ENCODE results near the gene TULP4. TPM values are rescaled to one million over a fixed set of nuclear protein-coding genes. Genes with fewer than 3 reads are reported as not detected.

TULP4 gene
- total RNA-seq, 1 experiment from 2014 or later = 82.0 TPM

GRCh38 chr6:158370805-158371204 lies 58.5 kb downstream of the TULP4 start:
- POLR2A ChIA-PET (ENCODE audit: low non-redundant PET) = no interaction called here
- no peaks in the 10 kb centered on the region for H3K4me1 ChIP-seq (ENCODE audit: insufficient read depth, low read length, poor library complexity, severe bottlenecking)
- no peaks in the 10 kb centered on the region for H3K9me3 ChIP-seq (ENCODE audit: low read depth, low read length, poor library complexity, severe bottlenecking)
- CTCF ChIA-PET = no interaction called here
- TF ChIP-seq, protein P1, sequence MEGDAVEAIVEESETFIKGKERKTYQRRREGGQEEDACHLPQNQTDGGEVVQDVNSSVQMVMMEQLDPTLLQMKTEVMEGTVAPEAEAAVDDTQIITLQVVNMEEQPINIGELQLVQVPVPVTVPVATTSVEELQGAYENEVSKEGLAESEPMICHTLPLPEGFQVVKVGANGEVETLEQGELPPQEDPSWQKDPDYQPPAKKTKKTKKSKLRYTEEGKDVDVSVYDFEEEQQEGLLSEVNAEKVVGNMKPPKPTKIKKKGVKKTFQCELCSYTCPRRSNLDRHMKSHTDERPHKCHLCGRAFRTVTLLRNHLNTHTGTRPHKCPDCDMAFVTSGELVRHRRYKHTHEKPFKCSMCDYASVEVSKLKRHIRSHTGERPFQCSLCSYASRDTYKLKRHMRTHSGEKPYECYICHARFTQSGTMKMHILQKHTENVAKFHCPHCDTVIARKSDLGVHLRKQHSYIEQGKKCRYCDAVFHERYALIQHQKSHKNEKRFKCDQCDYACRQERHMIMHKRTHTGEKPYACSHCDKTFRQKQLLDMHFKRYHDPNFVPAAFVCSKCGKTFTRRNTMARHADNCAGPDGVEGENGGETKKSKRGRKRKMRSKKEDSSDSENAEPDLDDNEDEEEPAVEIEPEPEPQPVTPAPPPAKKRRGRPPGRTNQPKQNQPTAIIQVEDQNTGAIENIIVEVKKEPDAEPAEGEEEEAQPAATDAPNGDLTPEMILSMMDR (conservative IDR thresholded peaks at IDR 0.05; ENCODE audit: low read depth, low read length) = no peak
- TF ChIP-seq EZH2 (IDR thresholded peaks at IDR 0.05; ENCODE audit: borderline replicate concordance, low read depth, low read length, poor library complexity, severe bottlenecking) = no peak
- H3K4me3 ChIP-seq (ENCODE audit: low read depth, low read length, poor library complexity, severe bottlenecking) = no peak overlapping the region
- H3K36me3 ChIP-seq (ENCODE audit: insufficient read depth, low read length, poor library complexity, severe bottlenecking) = no peaks in the 10 kb centered on the region
- H3K27ac ChIP-seq (ENCODE audit: low read depth, low read length, poor library complexity, severe bottlenecking) = no peak overlapping the region
- DNase-seq (ENCODE audit: low spot score) = no peak
- H3K27me3 ChIP-seq (replicated peaks; ENCODE audit: insufficient read depth, low read depth, low read length, poor library complexity) = no peaks in the 10 kb centered on the region
- intact Hi-C loops (cut with micrococcal nuclease; ENCODE audit: unreplicated experiment) = no loop called here
- no TSS peak for BruUV-seq (replicated peaks)

DNA sequence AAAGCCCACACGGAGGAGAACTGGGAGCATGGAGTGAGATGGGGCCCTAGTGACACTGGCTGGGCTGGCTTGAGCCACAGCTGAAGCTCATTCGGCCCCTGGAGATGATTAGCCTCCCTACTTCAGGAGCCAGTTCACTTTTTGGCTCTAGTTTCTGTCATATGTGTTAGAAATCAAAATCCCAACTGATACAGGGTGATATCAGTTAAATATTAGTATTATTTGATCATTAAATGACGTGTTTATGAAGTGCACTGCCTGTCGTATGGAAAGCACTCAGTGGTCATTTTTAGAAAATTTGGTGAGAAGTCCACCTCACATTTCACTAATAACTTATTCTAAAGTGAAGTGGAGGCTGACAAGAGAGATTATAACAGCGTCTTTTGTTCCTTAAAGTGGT lies 59.0 kb downstream of the TULP4 start:
- DNase-seq (ENCODE audit: low spot score) = no peak
- CTCF ChIA-PET = no interaction called here
- intact Hi-C loops (cut with micrococcal nuclease; ENCODE audit: unreplicated experiment) = no loop called here
- no peaks in the 10 kb centered on the region for H3K9me3 ChIP-seq (ENCODE audit: low read depth, low read length, poor library complexity, severe bottlenecking)
- no peak overlapping the region for H3K4me3 ChIP-seq (ENCODE audit: low read depth, low read length, poor library complexity, severe bottlenecking)
- H3K27ac ChIP-seq (ENCODE audit: low read depth, low read length, poor library complexity, severe bottlenecking) = no peak overlapping the region
- no TSS peak for BruUV-seq (replicated peaks)
- no peaks in the 10 kb centered on the region for H3K27me3 ChIP-seq (replicated peaks; ENCODE audit: insufficient read depth, low read depth, low read length, poor library complexity)
- no peaks in the 10 kb centered on the region for H3K36me3 ChIP-seq (ENCODE audit: insufficient read depth, low read length, poor library complexity, severe bottlenecking)
- TF ChIP-seq, protein P1 (conservative IDR thresholded peaks at IDR 0.05; ENCODE audit: low read depth, low read length) = no peak
- TF ChIP-seq EZH2 (IDR thresholded peaks at IDR 0.05; ENCODE audit: borderline replicate concordance, low read depth, low read length, poor library complexity, severe bottlenecking) = no peak
- no peaks in the 10 kb centered on the region for H3K4me1 ChIP-seq (ENCODE audit: insufficient read depth, low read length, poor library complexity, severe bottlenecking)
- POLR2A ChIA-PET (ENCODE audit: low non-redundant PET) = no interaction called here

DNA sequence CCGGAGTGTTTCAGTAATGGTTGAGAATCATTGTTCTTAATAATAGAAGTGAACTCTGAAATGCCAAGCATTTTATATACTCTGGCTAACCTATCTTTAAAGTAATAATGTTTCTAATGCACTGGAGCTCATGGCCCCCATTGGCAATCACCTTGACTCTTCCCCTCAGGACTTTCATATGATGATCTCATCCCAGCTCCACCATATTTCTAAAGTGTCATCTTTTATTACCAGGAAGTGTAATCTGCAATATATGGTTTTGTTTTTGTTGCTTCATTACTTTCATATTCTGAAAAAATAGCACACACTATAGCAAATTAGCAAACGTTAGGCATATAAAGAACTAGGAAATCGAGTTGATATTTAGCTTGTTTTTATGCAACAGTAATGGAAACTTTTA lies 60.3 kb downstream of the TULP4 start:
- BruUV-seq (replicated peaks) = no TSS peak
- CTCF ChIA-PET = no interaction called here
- Histone ChIP-seq H3K36me3 (ENCODE audit: insufficient read depth, low read length, poor library complexity, severe bottlenecking) (no peaks in the 10 kb centered on the region), H3K4me3 (ENCODE audit: low read depth, low read length, poor library complexity, severe bottlenecking) (no peak overlapping the region), H3K9me3 (ENCODE audit: low read depth, low read length, poor library complexity, severe bottlenecking) (no peaks in the 10 kb centered on the region), H3K4me1 (ENCODE audit: insufficient read depth, low read length, poor library complexity, severe bottlenecking) (no peaks in the 10 kb centered on the region), H3K27me3 (replicated peaks; ENCODE audit: insufficient read depth, low read depth, low read length, poor library complexity) (no peaks in the 10 kb centered on the region), H3K27ac (ENCODE audit: low read depth, low read length, poor library complexity, severe bottlenecking) (no peak overlapping the region)
- DNase-seq (ENCODE audit: low spot score) = no peak
- intact Hi-C loops (cut with micrococcal nuclease; ENCODE audit: unreplicated experiment) = no loop called here
- no peak for TF ChIP-seq EZH2 (IDR thresholded peaks at IDR 0.05; ENCODE audit: borderline replicate concordance, low read depth, low read length, poor library complexity, severe bottlenecking)
- TF ChIP-seq, protein P1 (conservative IDR thresholded peaks at IDR 0.05; ENCODE audit: low read depth, low read length) = no peak
- POLR2A ChIA-PET (ENCODE audit: low non-redundant PET) = no interaction called here

Measured in A673 (cell line).